ENCODE measurements around the gene CEACAM20. TPM values are rescaled to one million over a fixed set of nuclear protein-coding genes. Genes with fewer than 3 reads are reported as not detected.

CEACAM20 gene
- total RNA-seq, 1 experiment from 2014 or later = not detected

DNA sequence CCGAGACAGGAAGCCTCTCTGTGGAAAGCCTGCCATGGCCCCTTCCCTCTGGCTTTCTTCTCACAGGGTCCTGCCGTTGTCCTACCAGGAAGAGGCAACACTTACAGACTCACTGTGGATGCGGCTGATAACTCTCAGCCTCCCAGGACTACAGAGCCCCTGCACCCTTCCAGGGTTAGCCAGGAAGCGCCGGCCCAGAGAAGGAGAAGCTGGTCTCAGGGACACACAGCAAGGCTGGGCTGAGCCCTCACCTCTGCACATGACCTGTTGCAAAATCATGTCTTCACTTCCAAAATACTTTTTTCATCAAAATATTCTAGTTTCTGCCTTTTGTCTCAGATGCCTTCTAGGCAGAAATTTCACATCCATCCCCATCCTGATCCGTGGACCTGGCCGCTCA is 1.9 kb downstream of the CEACAM20 start:
- RAD21 ChIA-PET (ENCODE audit: low non-redundant PET in 1 of 2, low total read pairs in 2 of 2, uncharacterized antibody in 2 of 2, unreplicated experiment in 2 of 2) = no interaction called here
- POLR2A ChIA-PET = no interaction called here
- Histone ChIP-seq H3K4me3 (replicated peaks in 1 of 2; ENCODE audit: low read depth in 1 of 2, low read length in 2 of 2) (no peak overlapping the region), H3K27me3 (ENCODE audit: insufficient read depth, low read length) (no peaks in the 10 kb centered on the region), H3K9me3 (ENCODE audit: control insufficient read depth in 1 of 2, insufficient read depth in 1 of 2, low read depth in 1 of 2, low read length in 2 of 2) (no peaks in the 10 kb centered on the region), H3K27ac (ENCODE audit: low read depth, low read length) (no peak overlapping the region), H3K79me2 (ENCODE audit: insufficient read depth, low read length) (no peaks in the 10 kb centered on the region), H3K4me2 (ENCODE audit: low read length) (no peak overlapping the region), H2AFZ (ENCODE audit: low read depth, low read length, poor library complexity, severe bottlenecking) (no peak overlapping the region), H3K4me1 (ENCODE audit: control insufficient read depth in 1 of 2, insufficient read depth in 2 of 2, low read length in 2 of 2) (no peaks in the 10 kb centered on the region), H3K36me3 (ENCODE audit: control insufficient read depth in 1 of 2, insufficient read depth in 2 of 2, low read length in 2 of 2) (no peaks in the 10 kb centered on the region), H4K20me1 (ENCODE audit: insufficient read depth) (no peaks in the 10 kb centered on the region), H3K9me2 (ENCODE audit: insufficient read depth) (no peaks in the 10 kb centered on the region), H3K9ac (ENCODE audit: low read length) (no peak overlapping the region)
- TF ChIP-seq, protein P1, sequence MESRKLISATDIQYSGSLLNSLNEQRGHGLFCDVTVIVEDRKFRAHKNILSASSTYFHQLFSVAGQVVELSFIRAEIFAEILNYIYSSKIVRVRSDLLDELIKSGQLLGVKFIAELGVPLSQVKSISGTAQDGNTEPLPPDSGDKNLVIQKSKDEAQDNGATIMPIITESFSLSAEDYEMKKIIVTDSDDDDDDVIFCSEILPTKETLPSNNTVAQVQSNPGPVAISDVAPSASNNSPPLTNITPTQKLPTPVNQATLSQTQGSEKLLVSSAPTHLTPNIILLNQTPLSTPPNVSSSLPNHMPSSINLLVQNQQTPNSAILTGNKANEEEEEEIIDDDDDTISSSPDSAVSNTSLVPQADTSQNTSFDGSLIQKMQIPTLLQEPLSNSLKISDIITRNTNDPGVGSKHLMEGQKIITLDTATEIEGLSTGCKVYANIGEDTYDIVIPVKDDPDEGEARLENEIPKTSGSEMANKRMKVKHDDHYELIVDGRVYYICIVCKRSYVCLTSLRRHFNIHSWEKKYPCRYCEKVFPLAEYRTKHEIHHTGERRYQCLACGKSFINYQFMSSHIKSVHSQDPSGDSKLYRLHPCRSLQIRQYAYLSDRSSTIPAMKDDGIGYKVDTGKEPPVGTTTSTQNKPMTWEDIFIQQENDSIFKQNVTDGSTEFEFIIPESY (IDR thresholded peaks at IDR 0.05; ENCODE audit: extremely low read depth, insufficient replicate concordance, low read length) = no peak
- TF ChIP-seq YY1 (IDR thresholded peaks at IDR 0.05; ENCODE audit: extremely low read depth, insufficient replicate concordance, low read depth, low read length) (no peak), JUND (IDR thresholded peaks at IDR 0.05) (no peak), FOSL1 (IDR thresholded peaks at IDR 0.05; ENCODE audit: low read depth) (no peak), ELF1 (IDR thresholded peaks at IDR 0.05; ENCODE audit: borderline replicate concordance, low read depth) (no peak), EZH2 (IDR thresholded peaks at IDR 0.05) (no peak), SIN3A (IDR thresholded peaks at IDR 0.05; ENCODE audit: low read depth) (no peak)
- CTCF ChIA-PET = no interaction called here
- no peak for ATAC-seq
- BruUV-seq (replicated peaks) = no TSS peak
- intact Hi-C loops (cut with micrococcal nuclease) = no loop called here
- DNase-seq (ENCODE audit: low read depth, low spot score) = no peak

DNA sequence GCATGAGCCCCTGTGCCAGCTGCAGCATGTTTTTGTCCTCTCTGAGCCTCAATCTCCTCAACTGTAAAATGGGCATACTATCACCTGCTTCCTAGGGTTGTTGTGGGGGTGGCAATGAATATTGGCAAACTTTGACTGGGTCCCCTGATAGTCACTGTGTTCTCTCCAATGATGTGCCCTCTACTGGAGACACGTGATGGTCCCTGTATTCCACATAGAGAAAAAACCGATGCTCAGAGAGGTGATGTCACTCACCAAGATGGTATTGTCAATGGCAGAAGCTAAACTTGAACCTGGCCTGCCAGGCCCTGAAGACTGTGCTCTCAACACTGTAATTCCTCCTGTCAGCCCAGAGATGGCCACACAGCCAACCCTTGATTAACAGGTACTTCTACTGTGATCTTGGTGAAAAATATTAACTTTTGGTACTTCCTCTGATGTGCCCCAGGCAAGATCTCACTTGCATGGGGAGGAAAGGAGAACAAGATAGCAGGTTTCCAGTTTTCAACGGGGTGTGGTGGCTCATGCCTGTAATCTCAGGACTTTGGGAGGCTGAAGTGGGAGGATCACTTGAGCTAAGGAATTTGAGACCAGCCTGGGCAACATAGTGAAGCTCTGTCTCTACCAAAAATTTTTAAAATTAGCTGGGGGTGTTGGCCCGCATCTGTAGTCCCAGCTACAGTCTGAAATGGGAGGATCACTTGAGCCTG is 3.6 kb downstream of the CEACAM20 start:
- Histone ChIP-seq H3K4me3 (replicated peaks in 1 of 2; ENCODE audit: low read depth in 1 of 2, low read length in 2 of 2) (no peak overlapping the region), H3K9me2 (ENCODE audit: insufficient read depth) (no peaks in the 10 kb centered on the region), H3K4me1 (ENCODE audit: control insufficient read depth in 1 of 2, insufficient read depth in 2 of 2, low read length in 2 of 2) (no peaks in the 10 kb centered on the region), H3K9me3 (ENCODE audit: control insufficient read depth in 1 of 2, insufficient read depth in 1 of 2, low read depth in 1 of 2, low read length in 2 of 2) (no peaks in the 10 kb centered on the region), H3K36me3 (ENCODE audit: control insufficient read depth in 1 of 2, insufficient read depth in 2 of 2, low read length in 2 of 2) (no peaks in the 10 kb centered on the region), H3K79me2 (ENCODE audit: insufficient read depth, low read length) (no peaks in the 10 kb centered on the region), H2AFZ (ENCODE audit: low read depth, low read length, poor library complexity, severe bottlenecking) (no peak overlapping the region), H4K20me1 (ENCODE audit: insufficient read depth) (no peaks in the 10 kb centered on the region), H3K9ac (ENCODE audit: low read length) (no peak overlapping the region), H3K4me2 (ENCODE audit: low read length) (no peak overlapping the region), H3K27ac (ENCODE audit: low read depth, low read length) (no peak overlapping the region), H3K27me3 (ENCODE audit: insufficient read depth, low read length) (no peaks in the 10 kb centered on the region)
- POLR2A ChIA-PET = no interaction called here
- ATAC-seq = peak; percentile 61; the same call in 1 of the 2 replicates
- RAD21 ChIA-PET (ENCODE audit: low non-redundant PET in 1 of 2, low total read pairs in 2 of 2, uncharacterized antibody in 2 of 2, unreplicated experiment in 2 of 2) = no interaction called here
- CTCF ChIA-PET = no interaction called here
- no TSS peak for BruUV-seq (replicated peaks)
- TF ChIP-seq CEBPB (IDR thresholded peaks at IDR 0.05; ENCODE audit: low read depth) = no peak
- TF ChIP-seq, protein P2, sequence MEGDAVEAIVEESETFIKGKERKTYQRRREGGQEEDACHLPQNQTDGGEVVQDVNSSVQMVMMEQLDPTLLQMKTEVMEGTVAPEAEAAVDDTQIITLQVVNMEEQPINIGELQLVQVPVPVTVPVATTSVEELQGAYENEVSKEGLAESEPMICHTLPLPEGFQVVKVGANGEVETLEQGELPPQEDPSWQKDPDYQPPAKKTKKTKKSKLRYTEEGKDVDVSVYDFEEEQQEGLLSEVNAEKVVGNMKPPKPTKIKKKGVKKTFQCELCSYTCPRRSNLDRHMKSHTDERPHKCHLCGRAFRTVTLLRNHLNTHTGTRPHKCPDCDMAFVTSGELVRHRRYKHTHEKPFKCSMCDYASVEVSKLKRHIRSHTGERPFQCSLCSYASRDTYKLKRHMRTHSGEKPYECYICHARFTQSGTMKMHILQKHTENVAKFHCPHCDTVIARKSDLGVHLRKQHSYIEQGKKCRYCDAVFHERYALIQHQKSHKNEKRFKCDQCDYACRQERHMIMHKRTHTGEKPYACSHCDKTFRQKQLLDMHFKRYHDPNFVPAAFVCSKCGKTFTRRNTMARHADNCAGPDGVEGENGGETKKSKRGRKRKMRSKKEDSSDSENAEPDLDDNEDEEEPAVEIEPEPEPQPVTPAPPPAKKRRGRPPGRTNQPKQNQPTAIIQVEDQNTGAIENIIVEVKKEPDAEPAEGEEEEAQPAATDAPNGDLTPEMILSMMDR (IDR thresholded peaks at IDR 0.05 in 2 of 3, conservative IDR thresholded peaks at IDR 0.05 in 1 of 3; ENCODE audit: borderline replicate concordance in 1 of 3, insufficient read depth in 1 of 3, low read depth in 2 of 3, low read length in 2 of 3) = peak in 1 of 3 experiments; percentile 14; a peak in 1 of 6 replicates
- intact Hi-C loops (cut with micrococcal nuclease) = no loop called here
- no peak for DNase-seq (ENCODE audit: low read depth, low spot score)
